Prostate gland (tissue), 2 donors: ENCODE results near the gene ALG11.

Experiments used
- CTCF ChIP-seq, 4 experiments: fragments of 200-600 bp in 2 of 4; fragments of 450-650 bp in 2 of 4; sonication (generic) in 2 of 4; IDR thresholded peaks; 1 replicate in 3 of 4; 2 replicates in 1 of 4; pipeline ENCODE4 v1.5.1; 2016 to 2019; ENCODE audit warnings: antibody characterized with exemption in 4 of 4, mild to moderate bottlenecking in 2 of 4, moderate library complexity in 2 of 4
- POLR2A ChIP-seq: fragments of 450-650 bp; IDR thresholded peaks from one replicate; pipeline ENCODE4 v1.6.1; 2016; ENCODE audit warnings: antibody characterized with exemption, mild to moderate bottlenecking
- POLR2AphosphoS5 ChIP-seq: sonication (generic); formaldehyde crosslinking; IDR thresholded peaks from one replicate; pipeline ENCODE4 v1.6.1; 2017; ENCODE audit warnings: antibody characterized with exemption

- no peak for TF ChIP-seq CTCF (IDR thresholded peaks at IDR 0.05)
- no peak for TF ChIP-seq POLR2AphosphoS5
- TF ChIP-seq POLR2A: no peak
Observed at GRCh38 chr13:52026246-52026626, 14.0 kb downstream of the ALG11 start.
